Stimulated activated CD8-positive, alpha-beta memory T cell treated with anti-CD3 and anti-CD28 coated beads, Interleukin-15, amount 100 ng/mL, for 1 hour (primary cell): ENCODE data around the gene MIA.
"Not testable (repeated sequence)": the region's sequence is repeated elsewhere in the genome, so short reads cannot be mapped to it uniquely, and the experiment has no call there.

Source experiments
- DNase-seq: peaks from one replicate; pipeline ENCODE4 v3.0.0-alpha.2; 2020; ENCODE audit warnings: low read depth

The MIA gene

GRCh38 chr19:40803857-40804782 is 28.8 kb downstream of the MIA start:
- no peak for DNase-seq

- no peak for DNase-seq
These were observed 29.5 kb downstream of the MIA start for GRCh38 chr19:40804783-40805242.

GRCh38 chr19:40805258-40805868 is 30.0 kb downstream of the MIA start:
- DNase-seq, result no peak

GRCh38 chr19:40806423-40807146 is 31.3 kb downstream of the MIA start:
- peak; percentile 53 for DNase-seq

- DNase-seq, result no peak
These were observed 32.1 kb downstream of the MIA start for GRCh38 chr19:40807147-40808020.

- no peak for DNase-seq
These were observed 32.7 kb downstream of the MIA start for GRCh38 chr19:40808021-40808325.

- DNase-seq, result no peak
These were observed 33.2 kb downstream of the MIA start for GRCh38 chr19:40808497-40808896.

GRCh38 chr19:40809358-40810086 is 34.2 kb downstream of the MIA start:
- no peak for DNase-seq

GRCh38 chr19:40810160-40810559 is 34.8 kb downstream of the MIA start:
- DNase-seq, result no peak

GRCh38 chr19:40810649-40811408 is 35.5 kb downstream of the MIA start:
- not testable (repeated sequence) for DNase-seq

- DNase-seq, result no peak
These were observed 36.4 kb downstream of the MIA start for GRCh38 chr19:40811478-40812341.

GRCh38 chr19:40812571-40812970 is 37.2 kb downstream of the MIA start:
- DNase-seq, result not testable (repeated sequence)

GRCh38 chr19:40813182-40813581 is 37.9 kb downstream of the MIA start:
- DNase-seq, result no peak

GRCh38 chr19:40815223-40815622 is 39.9 kb downstream of the MIA start:
- DNase-seq, result no peak

- peak; percentile 45 for DNase-seq
These were observed 43.4 kb downstream of the MIA start for GRCh38 chr19:40818480-40819399.

- peak; percentile 43 for DNase-seq
These were observed 44.3 kb downstream of the MIA start for GRCh38 chr19:40819479-40820234.

- DNase-seq, result no peak
These were observed 46.8 kb downstream of the MIA start for GRCh38 chr19:40822161-40822560.
